Uterus (tissue), 4 donors: ENCODE data around the gene NUMA1. TPM values are rescaled to one million over a fixed set of nuclear protein-coding genes. Genes with fewer than 3 reads are reported as not detected.
A peak's percentile ranks its signal among the peaks of the same experiment; 100 is the strongest.

Source experiments
- DNase-seq, 2 donors: peaks; one replicate each; pipeline ENCODE4 v3.0.0-alpha.2; 2019 to 2020
- H3K27ac ChIP-seq, 2 donors: fragments of 200-600 bp; sonication (generic); 1 replicate in 1 of 2; 2 replicates in 1 of 2; pipeline ENCODE4 v1.5.1; 2016 to 2018
- H3K27me3 ChIP-seq, 2 donors: fragments of 200-600 bp; sonication (generic); one replicate each; pipeline ENCODE4 v1.5.1; 2018 to 2019; ENCODE audit warnings: control low read depth in 1 of 2
- H3K36me3 ChIP-seq, 2 donors: fragments of 200-600 bp; sonication (generic); one replicate each; pipeline ENCODE4 v1.5.1; 2019; ENCODE audit warnings: control low read depth in 1 of 2
- H3K4me1 ChIP-seq, 2 donors: fragments of 200-600 bp; sonication (generic); one replicate each; pipeline ENCODE4 v1.5.1; 2018 to 2019; ENCODE audit warnings: control low read depth in 1 of 2
- H3K4me3 ChIP-seq, 2 donors: fragments of 200-600 bp; sonication (generic); 1 replicate in 1 of 2; 2 replicates in 1 of 2; pipeline ENCODE4 v1.5.1; 2018 to 2019; ENCODE audit warnings: mild to moderate bottlenecking in 1 of 2
- H3K9me3 ChIP-seq, 2 donors: fragments of 200-600 bp; sonication (generic); one replicate each; pipeline ENCODE4 v1.5.1; 2019; ENCODE audit warnings: control low read depth in 1 of 2
- CTCF ChIP-seq, 4 experiments: fragments of 200-600 bp in 2 of 4; fragments of 450-650 bp in 2 of 4; sonication (generic) in 2 of 4; IDR thresholded peaks; one replicate each; pipeline ENCODE4 v1.5.1; 2016 to 2019; ENCODE audit warnings: antibody characterized with exemption in 4 of 4, mild to moderate bottlenecking in 2 of 4, moderate library complexity in 1 of 4
- POLR2A ChIP-seq, 2 donors: fragments of 450-650 bp; IDR thresholded peaks; one replicate each; pipeline ENCODE4 v1.6.1; 2016; ENCODE audit warnings: antibody characterized with exemption in 2 of 2, mild to moderate bottlenecking in 1 of 2, moderate library complexity in 1 of 2
- intact Hi-C: fragments of 100-400 bp; cut with DNase I; formaldehyde crosslinking; loops from one replicate; pipeline ENCODE4 v1.15.1; 2023; ENCODE audit warnings: low total_unique reads
- total RNA-seq, 4 donors: library from RNA; depleted of rRNA in 3 of 4; stranded (reverse); fragments of >200 nt in 3 of 4; gene quantifications; one replicate each; pipeline versions ENCODE4 v1.1.0 to v1.2.4, GENCODE V29; 2014 to 2023
- donor health status: DM: yes; HTN: yes; CAD: no.

The NUMA1 gene
- total RNA-seq, 4 donors from 2014 or later: 159 to 365 (median 303) TPM

- no peak for DNase-seq
- H3K4me3 ChIP-seq: no peak overlapping the region
- intact Hi-C loops: no loop called here
- no peaks in the 10 kb centered on the region for H3K27me3 ChIP-seq
- H3K4me1 ChIP-seq: no peaks in the 10 kb centered on the region
- no peaks in the 10 kb centered on the region for H3K36me3 ChIP-seq
- no peak overlapping the region for H3K27ac ChIP-seq
- no peaks in the 10 kb centered on the region for H3K9me3 ChIP-seq
- TF ChIP-seq POLR2A (IDR thresholded peaks at IDR 0.05) (no peak), CTCF (IDR thresholded peaks at IDR 0.05) (no peak)
Observed at GRCh38 chr11:72003776-72004171, 76.6 kb downstream of the NUMA1 start.

DNA sequence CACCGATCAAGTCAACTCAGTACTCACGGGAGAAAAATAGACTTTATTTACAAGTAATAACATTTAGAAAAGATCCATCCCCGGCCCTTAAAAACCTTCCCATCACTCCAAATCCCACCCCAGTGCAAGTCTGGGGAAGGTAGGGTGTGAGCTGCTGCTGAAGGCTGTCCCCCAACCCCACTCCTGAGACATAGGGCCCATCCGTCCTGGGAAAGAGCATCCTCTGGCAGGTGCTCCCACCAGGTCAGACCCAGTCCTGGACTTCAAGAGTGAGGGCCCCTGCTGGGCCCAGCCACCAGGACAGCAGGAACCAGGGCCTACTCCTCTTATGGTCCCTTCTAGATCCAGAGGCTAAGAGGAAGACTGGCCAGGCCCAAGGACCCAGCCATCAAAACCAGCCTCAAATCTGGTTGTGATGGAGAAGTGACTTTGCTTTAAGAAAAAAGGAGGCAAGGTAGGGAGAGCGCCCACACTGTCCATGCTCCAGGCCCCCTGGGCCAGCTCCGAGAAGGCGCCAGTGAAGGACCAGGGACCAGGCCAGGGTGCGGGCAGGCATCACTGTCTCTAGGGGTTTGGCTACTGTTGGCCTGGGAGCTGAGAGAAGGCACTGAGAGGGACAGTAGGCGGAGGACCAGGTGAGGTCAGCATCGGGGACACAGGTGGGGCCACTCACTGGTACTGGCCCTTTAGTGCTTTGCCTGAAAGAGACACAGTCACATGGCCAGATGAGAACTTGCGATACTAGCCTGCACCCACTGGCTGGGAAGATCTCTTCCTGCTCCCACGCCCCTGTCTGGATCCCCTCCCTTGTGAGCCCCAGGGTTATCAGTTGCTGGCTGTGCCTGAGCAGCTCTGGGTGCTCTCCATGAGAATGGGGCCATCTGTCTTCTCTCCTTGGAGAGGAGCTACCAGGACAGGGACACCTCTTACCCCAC is 77.2 kb downstream of the NUMA1 start:
- no peak for DNase-seq
- no peaks in the 10 kb centered on the region for H3K27me3 ChIP-seq
- TF ChIP-seq POLR2A (IDR thresholded peaks at IDR 0.05) (no peak), CTCF (IDR thresholded peaks at IDR 0.05) (no peak)
- no peaks in the 10 kb centered on the region for H3K36me3 ChIP-seq
- H3K4me3 ChIP-seq: no peak overlapping the region
- intact Hi-C loops: no loop called here
- H3K9me3 ChIP-seq: no peaks in the 10 kb centered on the region
- H3K4me1 ChIP-seq: no peaks in the 10 kb centered on the region
- peak overlapping the region in 1 of 2 donors; percentile 30 for H3K27ac ChIP-seq

- H3K36me3 ChIP-seq: no peaks in the 10 kb centered on the region
- H3K9me3 ChIP-seq: no peaks in the 10 kb centered on the region
- TF ChIP-seq CTCF (IDR thresholded peaks at IDR 0.05): no peak
- no peak for TF ChIP-seq POLR2A (IDR thresholded peaks at IDR 0.05)
- no peak overlapping the region for H3K4me3 ChIP-seq
- peak overlapping the region in 1 of 2 donors; percentile 30 for H3K27ac ChIP-seq
- H3K27me3 ChIP-seq: no peaks in the 10 kb centered on the region
- H3K4me1 ChIP-seq: no peaks in the 10 kb centered on the region
- DNase-seq: no peak
- intact Hi-C loops: no loop called here
Observed at GRCh38 chr11:72001834-72002591, 78.3 kb downstream of the NUMA1 start.

DNA sequence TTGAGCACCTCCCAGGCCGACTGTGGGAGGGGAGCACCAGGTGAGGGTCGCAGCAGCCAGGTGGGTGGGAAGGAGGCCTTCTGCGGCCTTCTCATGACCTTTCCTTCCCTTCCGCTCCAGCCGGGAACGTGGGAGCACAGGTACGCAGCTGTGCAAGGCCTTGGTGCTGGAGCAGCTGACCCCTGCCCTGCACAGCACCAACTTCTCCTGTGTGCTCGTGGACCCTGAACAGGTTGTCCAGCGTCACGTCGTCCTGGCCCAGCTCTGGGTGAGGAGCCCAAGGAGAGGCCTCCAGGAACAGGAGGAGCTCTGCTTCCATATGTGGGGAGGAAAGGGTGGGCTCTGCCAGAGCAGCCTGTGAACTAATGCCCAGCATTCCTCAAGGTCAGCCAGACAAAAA is 79.1 kb downstream of the NUMA1 start:
- H3K4me3 ChIP-seq: no peak overlapping the region
- H3K4me1 ChIP-seq: no peaks in the 10 kb centered on the region
- no peaks in the 10 kb centered on the region for H3K27me3 ChIP-seq
- H3K9me3 ChIP-seq: no peaks in the 10 kb centered on the region
- DNase-seq: no peak
- H3K36me3 ChIP-seq: no peaks in the 10 kb centered on the region
- TF ChIP-seq CTCF (IDR thresholded peaks at IDR 0.05) (no peak), POLR2A (IDR thresholded peaks at IDR 0.05) (no peak)
- peak overlapping the region in 1 of 2 donors; percentile 30 for H3K27ac ChIP-seq
- intact Hi-C loops: no loop called here
